HG02981 (cell line): ENCODE measurements around the gene GLRX.
"Not testable (repeated sequence)": the region's sequence is repeated elsewhere in the genome, so short reads cannot be mapped to it uniquely, and the experiment has no call there.

ENCODE experiments used
- ATAC-seq: cut with Tn5 transposase; IDR thresholded peaks from one replicate; pipeline ENCODE4 v1.9.1; 2021; ENCODE audit warnings: mild to moderate bottlenecking, moderate library complexity; ENCODE audit not compliant: unreplicated experiment

Gene GLRX

DNA sequence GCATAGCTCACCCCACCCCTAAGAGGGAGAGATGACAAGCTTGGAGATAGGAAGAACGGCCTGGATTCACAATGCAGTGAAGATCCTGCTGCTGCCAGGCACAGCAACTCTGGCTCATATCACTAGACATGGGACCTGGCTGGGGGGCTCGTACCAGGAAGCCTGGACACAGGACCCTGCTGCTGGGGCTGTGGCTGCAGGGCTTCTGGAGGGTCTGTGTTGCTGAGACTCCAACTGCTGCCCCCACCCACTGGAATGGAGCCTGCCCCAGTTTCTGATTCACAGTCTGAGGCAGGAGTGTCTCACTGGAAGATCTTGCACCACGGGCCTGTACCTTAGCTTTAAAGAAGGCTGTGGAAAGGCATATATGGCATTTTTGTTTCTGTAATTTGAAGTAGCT is 31.0 kb upstream of the GLRX start:
- ATAC-seq, result no peak

- ATAC-seq, result no peak
These were observed 30.0 kb upstream of the GLRX start for GRCh38 chr5:95852567-95852966.

- ATAC-seq, result not testable (repeated sequence)
These were observed 28.6 kb upstream of the GLRX start for GRCh38 chr5:95851141-95851540.

DNA sequence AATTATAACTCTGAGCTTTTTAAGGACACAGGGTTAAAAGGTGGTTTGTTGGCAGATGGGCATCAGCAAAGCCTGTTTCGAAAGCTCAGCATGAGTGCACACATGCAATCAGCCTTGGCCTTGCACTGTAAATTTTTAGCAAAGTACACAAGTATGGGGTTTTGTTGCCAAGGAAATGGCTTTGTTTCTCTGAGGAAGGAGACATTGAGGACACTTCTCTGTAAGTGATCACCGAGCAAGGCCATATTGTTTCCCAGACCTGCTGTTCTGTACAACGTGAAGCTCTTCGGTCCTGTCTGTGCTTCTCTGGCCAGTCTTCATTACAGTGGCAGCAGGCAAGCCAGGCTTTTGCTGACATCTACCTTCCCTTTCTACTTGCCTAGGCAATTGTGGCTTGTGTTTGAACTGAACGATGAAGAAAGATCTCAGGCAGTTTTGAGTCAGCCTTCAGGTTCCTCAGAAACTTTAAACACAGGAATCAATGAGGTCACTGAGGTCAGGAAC is 27.9 kb upstream of the GLRX start:
- ATAC-seq, result no peak

DNA sequence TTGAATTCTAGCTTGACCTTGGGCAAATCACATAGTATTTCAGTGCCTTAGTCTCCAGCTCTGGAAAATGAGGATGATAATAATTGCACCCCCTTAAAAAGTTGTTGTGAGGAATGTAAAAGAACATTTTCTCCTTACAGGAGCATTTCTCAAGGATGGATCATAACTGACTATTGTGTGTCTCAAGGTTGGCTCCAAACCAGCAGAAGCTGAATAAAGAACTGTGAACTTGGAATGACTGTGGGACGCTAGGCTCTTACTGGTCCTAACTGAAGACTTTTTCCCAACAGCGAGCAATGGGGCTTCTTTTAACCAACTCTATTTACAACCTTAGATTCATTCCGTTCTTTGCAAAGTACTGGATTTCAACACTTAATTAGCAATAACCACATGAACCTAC is 26.2 kb upstream of the GLRX start:
- no peak for ATAC-seq

- no peak for ATAC-seq
These were observed 24.7 kb upstream of the GLRX start for GRCh38 chr5:95847261-95847592.

GRCh38 chr5:95846554-95847260 is 24.2 kb upstream of the GLRX start:
- ATAC-seq, result peak; percentile 58

- no peak for ATAC-seq
These were observed 22.9 kb upstream of the GLRX start for GRCh38 chr5:95845391-95845790.

GRCh38 chr5:95843733-95844223 is 21.3 kb upstream of the GLRX start:
- ATAC-seq, result no peak

DNA sequence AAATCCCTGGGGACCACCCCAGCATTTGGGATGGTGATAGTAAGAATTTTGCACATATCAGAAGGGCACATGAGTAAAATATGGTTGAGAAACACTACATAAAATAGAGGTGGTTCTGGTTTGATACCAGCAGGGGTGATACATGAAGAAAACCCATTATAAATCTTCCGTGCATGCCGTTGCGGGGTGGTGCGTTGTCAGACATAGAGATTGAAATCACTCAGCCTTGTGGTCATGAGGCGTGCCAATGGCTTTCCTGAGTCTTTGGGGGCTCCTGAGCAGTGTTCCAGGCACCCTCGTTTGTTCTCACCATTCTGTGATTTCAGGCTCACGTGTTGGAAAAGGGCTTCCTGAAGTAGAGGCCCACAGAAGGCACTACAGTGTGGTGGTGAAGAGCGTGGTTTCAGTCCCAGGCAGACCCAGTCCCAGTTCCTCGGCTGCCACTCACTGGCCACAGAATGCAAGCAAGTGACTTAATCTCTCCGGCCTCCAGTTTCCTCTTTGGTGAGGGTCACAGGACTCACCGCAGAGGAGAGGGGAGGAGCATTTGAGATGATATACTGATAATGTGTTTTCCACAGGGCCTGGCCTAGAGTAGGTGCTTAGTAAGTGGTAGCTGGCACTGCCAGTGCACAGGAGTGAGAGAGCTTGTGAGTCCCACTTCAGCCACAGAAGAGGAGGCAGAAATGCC is 20.5 kb upstream of the GLRX start:
- peak; percentile 88 for ATAC-seq

DNA sequence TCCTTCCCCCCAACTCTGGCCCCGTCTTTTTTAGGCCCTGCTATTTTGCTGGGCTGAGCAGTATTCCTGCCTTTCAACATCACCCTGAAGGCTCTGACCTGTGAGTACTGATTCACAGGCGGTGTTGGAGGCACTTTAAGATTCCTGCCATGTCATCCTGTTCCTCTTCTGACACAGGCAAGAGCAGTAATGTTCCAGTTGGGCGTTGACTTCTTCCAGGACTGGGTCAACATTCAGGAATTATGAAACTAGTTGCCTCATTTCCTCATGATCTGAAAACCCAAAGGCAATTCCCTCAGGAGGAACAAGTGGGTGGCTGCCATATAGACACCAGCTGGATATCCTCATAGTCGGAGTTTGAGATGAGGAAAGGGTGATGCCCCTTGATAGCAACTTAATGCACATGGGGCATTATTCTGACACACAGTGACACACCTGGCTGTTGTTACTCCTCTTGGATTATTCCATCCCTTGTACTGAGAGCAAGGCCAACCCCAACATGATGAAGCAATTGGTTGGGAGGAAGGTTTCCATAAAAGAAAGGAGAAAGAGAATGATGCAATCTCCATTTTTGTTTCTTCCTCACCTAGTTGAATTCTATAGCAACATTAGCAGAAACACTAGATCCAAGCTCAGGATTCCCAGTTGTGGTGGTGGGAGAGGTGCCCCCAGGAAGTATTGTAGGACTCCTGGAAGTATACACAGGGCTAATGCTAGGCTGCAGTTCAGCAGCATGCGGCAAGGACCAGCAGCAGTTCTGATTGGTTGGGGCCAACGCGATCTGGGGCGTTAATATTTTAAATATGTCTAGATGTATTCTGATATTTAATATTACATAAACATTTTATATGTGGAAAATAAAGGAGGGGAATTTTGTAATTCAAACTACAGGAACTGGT is 19.6 kb upstream of the GLRX start:
- ATAC-seq, result no peak

- ATAC-seq, result no peak
These were observed 18.6 kb upstream of the GLRX start for GRCh38 chr5:95840956-95841705.

DNA sequence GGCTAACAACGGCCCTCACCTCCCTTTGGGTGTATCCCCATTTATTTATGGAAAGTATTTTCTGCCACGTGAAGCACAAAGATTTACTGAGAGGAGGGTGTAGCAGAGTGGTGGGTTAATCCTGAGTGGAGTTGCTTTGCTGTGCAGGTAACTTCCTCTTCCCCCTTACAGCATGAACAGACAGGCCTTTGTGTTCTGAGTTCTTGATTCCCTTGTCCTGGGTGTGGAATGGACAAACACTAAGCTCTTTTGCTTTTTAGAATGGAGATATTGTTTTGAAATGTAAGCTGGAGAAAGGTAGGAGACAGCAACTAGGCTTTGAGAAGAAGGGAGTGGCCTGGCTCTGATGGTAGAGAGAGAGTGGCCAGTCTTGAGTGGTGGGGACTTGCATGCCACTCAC is 17.1 kb upstream of the GLRX start:
- no peak for ATAC-seq

- no peak for ATAC-seq
These were observed 16.0 kb upstream of the GLRX start for GRCh38 chr5:95838556-95838955.

DNA sequence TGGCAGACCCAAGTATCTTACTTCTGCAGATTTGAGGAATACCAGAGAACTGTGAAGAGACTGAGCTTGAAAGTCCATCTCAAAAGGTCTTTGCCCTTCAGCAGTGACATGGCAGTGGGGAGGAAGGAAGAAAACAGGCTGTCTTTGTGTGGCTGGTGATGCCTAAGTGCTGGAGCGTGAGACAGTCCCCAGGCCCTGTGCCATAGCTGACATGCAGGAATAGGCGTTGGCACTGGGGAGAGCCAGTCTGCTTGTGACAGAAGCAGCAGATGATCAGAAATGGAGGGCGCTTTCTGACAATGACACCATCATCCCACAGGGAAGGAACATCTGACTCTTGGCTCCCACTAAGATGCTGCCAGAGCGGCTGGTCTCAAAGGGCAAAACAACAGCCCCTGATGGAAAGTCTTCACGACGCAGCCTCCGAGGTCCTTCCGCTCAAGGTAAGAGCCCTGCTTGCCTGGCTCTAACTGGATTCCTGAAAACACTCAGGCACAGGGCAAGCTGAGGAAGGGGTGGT is 15.5 kb upstream of the GLRX start:
- ATAC-seq, result no peak

DNA sequence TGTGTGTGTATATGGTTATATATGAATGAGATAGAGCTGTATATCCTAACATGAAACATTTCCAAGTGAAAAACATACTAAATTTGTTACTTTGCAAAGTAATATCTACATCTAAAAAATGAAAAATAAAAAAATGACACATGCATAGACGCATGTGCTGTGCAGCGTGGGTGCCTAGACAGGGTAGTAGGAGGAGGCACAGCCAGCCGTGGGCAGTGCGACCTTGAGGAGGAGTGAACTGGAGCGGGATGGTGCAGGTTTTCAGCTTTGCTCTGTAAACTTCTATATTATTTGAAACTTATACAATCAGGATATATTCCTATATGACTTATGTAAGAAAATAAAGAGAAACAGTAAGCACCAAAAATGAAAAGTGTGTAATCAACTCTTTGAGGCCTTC is 15.0 kb upstream of the GLRX start:
- no peak for ATAC-seq

DNA sequence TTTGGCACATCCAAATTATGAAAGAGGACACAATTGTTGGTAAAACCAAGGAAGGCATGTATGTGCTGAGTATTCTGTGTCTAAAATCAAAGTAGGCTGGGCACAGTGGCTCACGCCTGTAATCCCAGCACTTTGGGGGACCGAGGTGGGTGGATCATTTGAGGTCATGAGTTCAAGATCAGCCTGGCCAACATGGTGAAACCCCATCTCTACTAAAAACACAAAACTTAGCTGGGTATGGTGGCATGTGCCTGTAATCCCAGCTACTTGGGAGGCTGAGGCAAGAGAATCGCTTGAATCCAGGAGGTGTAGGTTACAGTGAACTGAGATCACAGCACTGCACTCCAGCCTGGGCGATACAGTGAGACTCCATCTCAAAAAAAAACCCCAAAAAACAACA is 14.4 kb upstream of the GLRX start:
- ATAC-seq, result not testable (repeated sequence)

- ATAC-seq, result no peak
These were observed 14.0 kb upstream of the GLRX start for GRCh38 chr5:95836544-95836943.

GRCh38 chr5:95835682-95836385 is 13.3 kb upstream of the GLRX start:
- no peak for ATAC-seq

- ATAC-seq, result no peak
These were observed 10.1 kb upstream of the GLRX start for GRCh38 chr5:95832664-95833063.
